HCT116 (cell line): Measurements from ENCODE around the gene ARRDC2. TPM values are rescaled to one million over a fixed set of nuclear protein-coding genes. Genes with fewer than 3 reads are reported as not detected.

Experiments used
- ATAC-seq: fragments of 200-7000 bp; cut with Tn5 transposase; 2 replicates; pipeline ENCODE4 v1.9.1; 2020; ENCODE audit warnings: mild to moderate bottlenecking, moderate library complexity
- BruUV-seq: library from RNA; stranded (reverse); fragments of 400-500 nt; replicated peaks from 2 replicates; lab custom pipeline; 2021; lab: Mats Ljungman, UMichigan
- CTCF ChIA-PET: fragments of 300-600 bp; sonication (Branson Sonifier 250); formaldehyde crosslinking; loops from one replicate; lab custom pipeline; 2021; ENCODE audit warnings: antibody characterized with exemption; lab: Charles Lee
- POLR2A ChIA-PET: fragments of 300-600, 350-600 bp; sonication (Branson Sonifier 250); formaldehyde crosslinking; loops from one replicate; lab custom pipeline; 2021; ENCODE audit warnings: antibody characterized with exemption; lab: Charles Lee
- RAD21 ChIA-PET, 2 experiments: fragments of 300-600 bp; sonication (Branson Sonifier 250); formaldehyde crosslinking; loops; one replicate each; lab custom pipeline; 2023; ENCODE audit warnings: low total read pairs in 2 of 2; ENCODE audit not compliant: uncharacterized antibody in 2 of 2, unreplicated experiment in 2 of 2, low non-redundant PET in 1 of 2; lab: Charles Lee
- DNase-seq: peaks from one replicate; pipeline ENCODE4 v3.0.0-alpha.2; 2010; ENCODE audit warnings: low read depth, low spot score
- H2AFZ ChIP-seq: fragments of 200-600 bp; shearing (Covaris generic), sonication (generic); 2 replicates; pipeline ENCODE4 v1.6.1; 2017; ENCODE audit warnings: low read depth, mixed run types, mixed read lengths, antibody characterized with exemption, low read length; ENCODE audit not compliant: poor library complexity, severe bottlenecking
- H3K27ac ChIP-seq: 2 replicates; pipeline ENCODE4 v1.5.1; 2012; ENCODE audit warnings: low read depth, low read length
- H3K27me3 ChIP-seq: fragments of 200-600 bp; sonication (generic); 2 replicates; pipeline ENCODE4 v1.6.1; 2016; ENCODE audit warnings: mixed run types, low read length, mixed read lengths; ENCODE audit not compliant: insufficient read depth
- H3K36me3 ChIP-seq, 2 experiments: fragments of 200-500 bp in 1 of 2; fragments of 200-600 bp in 1 of 2; sonication (Bioruptor generic) in 1 of 2; sonication (generic) in 1 of 2; 2 replicates each; pipeline versions ENCODE4 v1.5.1 to v1.6.1; 2014 to 2016; ENCODE audit warnings: low read length in 2 of 2, inconsistent platforms in 1 of 2, mixed read lengths in 1 of 2, mixed run types in 1 of 2; ENCODE audit not compliant: insufficient read depth in 2 of 2, control insufficient read depth in 1 of 2
- H3K4me1 ChIP-seq, 2 experiments: fragments of 200-600 bp in 1 of 2; sonication (generic) in 1 of 2; 2 replicates each; pipeline versions ENCODE4 v1.5.1 to v1.6.1; 2012 to 2017; ENCODE audit warnings: low read length in 2 of 2, inconsistent platforms in 1 of 2, mild to moderate bottlenecking in 1 of 2, mixed read lengths in 1 of 2, mixed run types in 1 of 2, moderate library complexity in 1 of 2; ENCODE audit not compliant: insufficient read depth in 2 of 2, control insufficient read depth in 1 of 2
- H3K4me2 ChIP-seq: fragments of 200-600 bp; sonication (generic); 2 replicates; pipeline ENCODE4 v1.6.1; 2017; ENCODE audit warnings: mixed run types, low read length, mixed read lengths
- H3K4me3 ChIP-seq, 2 experiments: fragments of 200-600 bp in 1 of 2; sonication (generic) in 1 of 2; replicated peaks in 1 of 2; 2 replicates each; pipeline ENCODE4 v1.5.1; 2011 to 2016; ENCODE audit warnings: low read length in 2 of 2, control low read depth in 1 of 2, low read depth in 1 of 2, mild to moderate bottlenecking in 1 of 2, mixed read lengths in 1 of 2, mixed run types in 1 of 2
- H3K79me2 ChIP-seq: fragments of 200-600 bp; sonication (generic); 2 replicates; pipeline ENCODE4 v1.6.1; 2017; ENCODE audit warnings: mild to moderate bottlenecking, mixed run types, low read length, moderate library complexity, mixed read lengths; ENCODE audit not compliant: insufficient read depth
- H3K9ac ChIP-seq: fragments of 200-600 bp; sonication (generic); 2 replicates; pipeline ENCODE4 v1.6.1; 2016; ENCODE audit warnings: low read length, mixed read lengths
- H3K9me2 ChIP-seq: fragments of 200-600 bp; sonication (generic), shearing (Covaris generic); 2 replicates; pipeline ENCODE4 v1.6.1; 2017; ENCODE audit warnings: mixed run types, mild to moderate bottlenecking, moderate library complexity; ENCODE audit not compliant: insufficient read depth
- H3K9me3 ChIP-seq, 2 experiments: fragments of 200-500 bp in 1 of 2; fragments of 200-600 bp in 1 of 2; sonication (Bioruptor generic) in 1 of 2; sonication (generic) in 1 of 2; 2 replicates each; pipeline ENCODE4 v1.6.1; 2014 to 2017; ENCODE audit warnings: low read length in 2 of 2, mixed read lengths in 2 of 2, inconsistent platforms in 1 of 2, low read depth in 1 of 2, mild to moderate bottlenecking in 1 of 2, mixed run types in 1 of 2, moderate library complexity in 1 of 2; ENCODE audit not compliant: control insufficient read depth in 1 of 2, insufficient read depth in 1 of 2
- H4K20me1 ChIP-seq: fragments of 200-600 bp; sonication (generic), shearing (Covaris generic); 2 replicates; pipeline ENCODE4 v1.6.1; 2017; ENCODE audit warnings: mixed run types, mild to moderate bottlenecking, moderate library complexity; ENCODE audit not compliant: insufficient read depth
- CEBPB ChIP-seq: IDR thresholded peaks from 2 replicates; pipeline ENCODE4 v1.6.1; 2012; ENCODE audit warnings: low read depth
- EZH2phosphoT487 ChIP-seq: fragments of 200-600 bp; IDR thresholded peaks from 2 replicates; pipeline ENCODE4 v1.6.1; 2018; ENCODE audit warnings: antibody characterized with exemption, borderline replicate concordance
- FOSL1 ChIP-seq: IDR thresholded peaks from 2 replicates; pipeline ENCODE4 v1.6.1; 2012; ENCODE audit warnings: low read depth
- JUND ChIP-seq: IDR thresholded peaks from 2 replicates; pipeline ENCODE4 v1.6.1; 2012
- POLR2A ChIP-seq: IDR thresholded peaks from 2 replicates; pipeline ENCODE4 v1.7.0; 2011; ENCODE audit warnings: borderline replicate concordance; ENCODE audit not compliant: insufficient read depth, insufficient read length; ENCODE audit errors: extremely low read depth
- POLR2AphosphoS5 ChIP-seq: IDR thresholded peaks from 2 replicates; pipeline ENCODE4 v1.6.1; 2011; ENCODE audit warnings: mild to moderate bottlenecking, low read depth, low read length, moderate library complexity
- RAD21 ChIP-seq: IDR thresholded peaks from 2 replicates; pipeline ENCODE4 v1.6.1; 2012; ENCODE audit warnings: low read depth, mild to moderate bottlenecking
- SIN3A ChIP-seq: IDR thresholded peaks from 2 replicates; pipeline ENCODE4 v1.6.1; 2012; ENCODE audit warnings: low read depth
- SP1 ChIP-seq: IDR thresholded peaks from 2 replicates; pipeline ENCODE4 v1.6.1; 2012; ENCODE audit warnings: low read depth
- SRF ChIP-seq: IDR thresholded peaks from 2 replicates; pipeline ENCODE4 v1.6.1; 2012; ENCODE audit warnings: low read depth
- ZFX ChIP-seq: fragments of 450-650 bp; IDR thresholded peaks from 2 replicates; pipeline ENCODE4 v1.6.1; 2017
- ZNF274 ChIP-seq: fragments of 200-500 bp; sonication (Bioruptor generic); IDR thresholded peaks from 2 replicates; pipeline ENCODE4 v1.6.1; 2014; ENCODE audit warnings: mild to moderate bottlenecking, low read depth, low read length, inconsistent platforms
- intact Hi-C: fragments of 100-400 bp; cut with micrococcal nuclease; formaldehyde crosslinking; loops from 2 replicates; pipeline ENCODE4 v1.10.0; 2022
- total RNA-seq: library from RNA; stranded (reverse); gene quantifications from one replicate; pipeline ENCODE4 v1.2.1, GENCODE V29; 2021; ENCODE audit not compliant: unreplicated experiment
- TF ChIP-seq, protein P1 (sequence below): IDR thresholded peaks from 2 replicates; pipeline ENCODE4 v1.6.1; 2012
- TF ChIP-seq, protein P2 (sequence below): IDR thresholded peaks from 2 replicates; pipeline ENCODE4 v1.6.1; 2011; ENCODE audit warnings: mild to moderate bottlenecking, low read length, moderate library complexity; ENCODE audit not compliant: insufficient replicate concordance; ENCODE audit errors: extremely low read depth
- TF ChIP-seq, protein P3 (sequence below): IDR thresholded peaks from 2 replicates; pipeline ENCODE4 v1.6.1; 2012

The ARRDC2 gene
- total RNA-seq, 1 experiment from 2014 or later = 36.5 TPM

DNA sequence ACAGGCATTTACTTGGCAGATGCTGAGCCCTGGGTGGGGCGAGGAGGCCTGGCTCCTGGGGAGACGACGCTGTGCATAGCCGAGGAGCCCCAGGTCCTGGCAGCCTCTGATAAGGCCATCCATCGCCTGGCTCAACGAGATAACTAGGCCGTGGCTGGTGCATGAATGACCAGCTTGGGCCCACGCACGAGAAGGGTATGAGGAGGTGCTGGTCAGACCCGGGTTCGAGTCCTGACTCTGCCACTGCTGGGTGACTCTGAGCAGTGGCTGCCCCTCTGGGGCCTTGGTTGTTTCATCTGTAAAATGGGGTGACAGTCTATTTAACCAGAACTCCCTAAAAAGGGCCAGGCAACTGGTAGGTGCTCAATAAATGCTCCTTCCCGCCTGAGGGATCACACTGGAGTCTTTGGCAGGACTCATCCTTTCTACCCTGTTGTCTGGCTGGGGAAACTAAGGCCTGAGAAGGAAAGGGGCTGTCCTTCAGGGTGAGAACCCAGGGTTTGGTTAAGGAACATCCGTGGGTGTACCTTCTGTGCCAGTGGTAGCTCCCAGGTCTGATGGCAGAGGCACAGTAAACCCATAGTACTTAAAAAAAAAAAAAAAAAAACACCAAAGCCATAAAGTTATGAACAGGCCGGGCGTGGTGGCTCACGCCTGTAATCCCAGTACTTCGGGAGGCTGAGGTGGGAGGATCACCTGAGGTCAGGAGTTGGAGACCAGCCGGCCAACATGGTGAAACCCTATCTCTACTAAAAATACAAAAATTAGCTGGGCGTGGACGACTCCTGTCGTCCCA lies 8.1 kb upstream of the ARRDC2 start:
- peak overlapping the region; percentile 86 for H3K9ac ChIP-seq
- intact Hi-C loops = loop anchor here (5.0 to 10.0 kb wide), 2 partner anchors 143 to 155 kb away; partner anchors contain the start of genes PIK3R2 and RPL18A
- POLR2A ChIA-PET = interaction anchor here (0.6 to 1.2 kb wide), 4 partner anchors 52 to 281 kb away, joined by 3 to 4 read pairs (median 3); partner anchors contain the start of gene JUND
- TF ChIP-seq, protein P1, sequence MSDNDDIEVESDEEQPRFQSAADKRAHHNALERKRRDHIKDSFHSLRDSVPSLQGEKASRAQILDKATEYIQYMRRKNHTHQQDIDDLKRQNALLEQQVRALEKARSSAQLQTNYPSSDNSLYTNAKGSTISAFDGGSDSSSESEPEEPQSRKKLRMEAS = no peak
- TF ChIP-seq ZFX (no peak), CEBPB (no peak), SRF (no peak), SIN3A (no peak), POLR2AphosphoS5 (no peak), EZH2phosphoT487 (no peak), SP1 (no peak), POLR2A (no peak), RAD21 (no peak), JUND (no peak), FOSL1 (no peak), ZNF274 (no peak)
- TF ChIP-seq, protein P2, sequence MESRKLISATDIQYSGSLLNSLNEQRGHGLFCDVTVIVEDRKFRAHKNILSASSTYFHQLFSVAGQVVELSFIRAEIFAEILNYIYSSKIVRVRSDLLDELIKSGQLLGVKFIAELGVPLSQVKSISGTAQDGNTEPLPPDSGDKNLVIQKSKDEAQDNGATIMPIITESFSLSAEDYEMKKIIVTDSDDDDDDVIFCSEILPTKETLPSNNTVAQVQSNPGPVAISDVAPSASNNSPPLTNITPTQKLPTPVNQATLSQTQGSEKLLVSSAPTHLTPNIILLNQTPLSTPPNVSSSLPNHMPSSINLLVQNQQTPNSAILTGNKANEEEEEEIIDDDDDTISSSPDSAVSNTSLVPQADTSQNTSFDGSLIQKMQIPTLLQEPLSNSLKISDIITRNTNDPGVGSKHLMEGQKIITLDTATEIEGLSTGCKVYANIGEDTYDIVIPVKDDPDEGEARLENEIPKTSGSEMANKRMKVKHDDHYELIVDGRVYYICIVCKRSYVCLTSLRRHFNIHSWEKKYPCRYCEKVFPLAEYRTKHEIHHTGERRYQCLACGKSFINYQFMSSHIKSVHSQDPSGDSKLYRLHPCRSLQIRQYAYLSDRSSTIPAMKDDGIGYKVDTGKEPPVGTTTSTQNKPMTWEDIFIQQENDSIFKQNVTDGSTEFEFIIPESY = no peak
- TF ChIP-seq, protein P3, sequence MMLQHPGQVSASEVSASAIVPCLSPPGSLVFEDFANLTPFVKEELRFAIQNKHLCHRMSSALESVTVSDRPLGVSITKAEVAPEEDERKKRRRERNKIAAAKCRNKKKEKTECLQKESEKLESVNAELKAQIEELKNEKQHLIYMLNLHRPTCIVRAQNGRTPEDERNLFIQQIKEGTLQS = no peak
- TF ChIP-seq, all 23 proteins: peak for 0
- Histone ChIP-seq H3K27ac (peak overlapping the region; percentile 97), H3K4me1 (peaks cover 28 to 58% of the 10 kb centered on the region in 2 experiments), H3K9me3 (no peaks in the 10 kb centered on the region), H2AFZ (no peak overlapping the region), H4K20me1 (no peaks in the 10 kb centered on the region), H3K79me2 (peaks cover 26% of the 10 kb centered on the region), H3K4me3 (peak overlapping the region in 1 of 2 experiments; percentile 73; a peak in 1 of 4 replicates), H3K27me3 (no peaks in the 10 kb centered on the region), H3K4me2 (peak overlapping the region; percentile 94), H3K36me3 (no peaks in the 10 kb centered on the region; a peak in 1 of 4 replicates), H3K9me2 (no peaks in the 10 kb centered on the region)
- ChIA-PET CTCF (interaction anchor here (0.6 to 1.5 kb wide), 2 partner anchors 53 to 59 kb away, joined by 3 to 5 read pairs; no protein-coding TSS in a partner anchor), RAD21 (no interaction called here)
- no peak for ATAC-seq
- DNase-seq = no peak
- no TSS peak for BruUV-seq
